Adrenal gland (tissue), 12 donors: Measurements from ENCODE around the gene CAPN5. TPM values are rescaled to one million over a fixed set of nuclear protein-coding genes. Genes with fewer than 3 reads are reported as not detected.

Experiments
- DNase-seq, 7 donors: peaks; one replicate each; pipeline ENCODE4 v3.0.0-alpha.2; 2019 to 2020
- H3K27ac ChIP-seq, 5 donors: fragments of 200-600 bp; sonication (generic) in 4 of 5; 1 replicate in 3 of 5; 2 replicates in 2 of 5; pipeline versions ENCODE4 v1.5.1 to v1.8.0; 2016 to 2020; ENCODE audit warnings: mild to moderate bottlenecking in 1 of 5
- H3K27me3 ChIP-seq: fragments of 200-600 bp; 2 replicates; pipeline ENCODE4 v1.8.0; 2021
- H3K36me3 ChIP-seq, 2 donors: fragments of 200-600 bp; replicated peaks in 1 of 2; 1 replicate in 1 of 2; 2 replicates in 1 of 2; pipeline versions ENCODE4 v1.5.1 to v1.8.0; 2018 to 2022
- H3K4me1 ChIP-seq, 2 donors: fragments of 200-600 bp; replicated peaks in 1 of 2; 1 replicate in 1 of 2; 2 replicates in 1 of 2; pipeline versions ENCODE4 v1.5.1 to v1.8.0; 2018 to 2021
- H3K4me3 ChIP-seq, 4 donors: fragments of 200-600 bp; sonication (generic) in 3 of 4; one replicate each; pipeline ENCODE4 v1.5.1; 2016 to 2018
- H3K9me3 ChIP-seq, 3 donors: fragments of 200-600 bp; sonication (generic) in 1 of 3; replicated peaks in 1 of 3; 1 replicate in 2 of 3; 2 replicates in 1 of 3; pipeline versions ENCODE4 v1.5.1 to v1.8.0; 2016 to 2021
- POLR2A ChIP-seq, 2 donors: fragments of 450-650 bp; IDR thresholded peaks; one replicate each; pipeline ENCODE4 v1.6.1; 2017; ENCODE audit warnings: antibody characterized with exemption in 2 of 2, mild to moderate bottlenecking in 2 of 2, moderate library complexity in 1 of 2
- WGBS, 4 donors: extraction: QIAGEN DNeasy Blood & Tissue Kit in 2 of 4; methylation state at CpG; one replicate each; pipeline versions ENCODE4 v1.1.5 to v1.1.7; 2013 to 2017; 5-methylcytosine and 5-hydroxymethylcytosine counted together
- intact Hi-C, 2 donors: fragments of 100-400 bp; cut with DNase I; formaldehyde crosslinking; loops; one replicate each; pipeline versions ENCODE4 v1.14.1 to v1.15.0; 2022 to 2023
- polyA plus RNA-seq, 3 donors: library from polyadenylated mRNA; stranded (reverse); fragments of 200-250 nt in 2 of 3; fragments of 350-450 nt in 1 of 3; fragmentation: Illumina TruSeq in 1 of 3; extraction: RNeasy Lipid Tissue Mini Kit (QIAGEN cat#74804) in 1 of 3; gene quantifications; one replicate each; pipeline ENCODE4 v1.2.3, GENCODE V29; 2013 to 2014
- total RNA-seq, 9 donors: library from RNA; depleted of rRNA in 4 of 9; stranded (reverse); fragments of >200 nt in 4 of 9; fragments of 120-200 nt in 1 of 9; fragmentation: NEBNext Ultra II Directional in 1 of 9; extraction: Animal tissue kit (Norgen Biotek cat#: 25700) in 1 of 9; gene quantifications; one replicate each; pipeline versions ENCODE4 v1.1.0 to v1.2.4, GENCODE V29; 2013 to 2023
- TF ChIP-seq, protein P1 (sequence below), 6 experiments: fragments of 450-650 bp in 4 of 6; fragments of 200-600 bp in 2 of 6; sonication (generic) in 1 of 6; IDR thresholded peaks; 1 replicate in 5 of 6; 2 replicates in 1 of 6; pipeline versions ENCODE4 v1.5.1 to v1.8.0; 2016 to 2021; ENCODE audit warnings: antibody characterized with exemption in 6 of 6, mild to moderate bottlenecking in 2 of 6, moderate library complexity in 1 of 6
- donor health status: healthy with polysubstance abuse.
- donor health status: Bipolar disorder and iron deficiency.
- donor health status: DM: yes; HTN: yes; CAD: no.
- donor health status: DM: no; HTN: no; CAD: no.
- donor health status: DM: no; HTN: no; CAD: no.
- donor health status: DM: yes; HTN: yes; CAD: no.

The CAPN5 gene
- total and polyA plus RNA-seq, 12 donors: 5.6 to 29.6 (median 18.4) TPM

DNA sequence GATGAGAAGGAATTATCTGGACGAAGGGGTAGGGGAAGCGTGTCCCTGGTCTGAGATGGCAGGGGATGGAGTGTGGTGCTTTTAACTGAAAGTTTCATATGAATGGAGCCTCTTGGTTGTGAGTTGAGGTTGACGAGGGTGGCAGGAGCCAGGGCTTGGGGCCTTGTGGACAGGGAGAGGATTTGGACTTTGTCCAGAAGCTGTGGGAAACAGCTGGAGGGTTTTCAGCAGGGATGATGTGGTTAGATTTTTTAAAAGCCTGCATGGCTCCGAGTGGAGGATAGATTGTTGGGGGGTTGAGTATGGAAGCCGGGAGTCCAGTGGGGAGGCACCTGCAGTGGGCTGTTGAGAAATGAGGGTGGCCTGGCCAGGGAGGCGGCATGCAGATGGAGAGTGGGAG is 86.1 kb downstream of the CAPN5 start:
- Histone ChIP-seq H3K4me1 (peaks cover 32 to 37% of the 10 kb centered on the region in 2 donors), H3K27me3 (no peaks in the 10 kb centered on the region), H3K36me3 (peaks cover 0 to 14% of the 10 kb centered on the region in 2 donors), H3K27ac (peak overlapping the region in 2 of 5 donors; percentile 41 to 65), H3K4me3 (no peak overlapping the region), H3K9me3 (no peaks in the 10 kb centered on the region)
- 66 to 76% (median 73%) methylated on average over 6 of the region's 6 CpGs for WGBS, 4 donors
- DNase-seq: no peak
- no peak for TF ChIP-seq POLR2A (IDR thresholded peaks at IDR 0.05)
- TF ChIP-seq, protein P1, sequence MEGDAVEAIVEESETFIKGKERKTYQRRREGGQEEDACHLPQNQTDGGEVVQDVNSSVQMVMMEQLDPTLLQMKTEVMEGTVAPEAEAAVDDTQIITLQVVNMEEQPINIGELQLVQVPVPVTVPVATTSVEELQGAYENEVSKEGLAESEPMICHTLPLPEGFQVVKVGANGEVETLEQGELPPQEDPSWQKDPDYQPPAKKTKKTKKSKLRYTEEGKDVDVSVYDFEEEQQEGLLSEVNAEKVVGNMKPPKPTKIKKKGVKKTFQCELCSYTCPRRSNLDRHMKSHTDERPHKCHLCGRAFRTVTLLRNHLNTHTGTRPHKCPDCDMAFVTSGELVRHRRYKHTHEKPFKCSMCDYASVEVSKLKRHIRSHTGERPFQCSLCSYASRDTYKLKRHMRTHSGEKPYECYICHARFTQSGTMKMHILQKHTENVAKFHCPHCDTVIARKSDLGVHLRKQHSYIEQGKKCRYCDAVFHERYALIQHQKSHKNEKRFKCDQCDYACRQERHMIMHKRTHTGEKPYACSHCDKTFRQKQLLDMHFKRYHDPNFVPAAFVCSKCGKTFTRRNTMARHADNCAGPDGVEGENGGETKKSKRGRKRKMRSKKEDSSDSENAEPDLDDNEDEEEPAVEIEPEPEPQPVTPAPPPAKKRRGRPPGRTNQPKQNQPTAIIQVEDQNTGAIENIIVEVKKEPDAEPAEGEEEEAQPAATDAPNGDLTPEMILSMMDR (IDR thresholded peaks at IDR 0.05): no peak
- intact Hi-C loops: no loop called here

DNA sequence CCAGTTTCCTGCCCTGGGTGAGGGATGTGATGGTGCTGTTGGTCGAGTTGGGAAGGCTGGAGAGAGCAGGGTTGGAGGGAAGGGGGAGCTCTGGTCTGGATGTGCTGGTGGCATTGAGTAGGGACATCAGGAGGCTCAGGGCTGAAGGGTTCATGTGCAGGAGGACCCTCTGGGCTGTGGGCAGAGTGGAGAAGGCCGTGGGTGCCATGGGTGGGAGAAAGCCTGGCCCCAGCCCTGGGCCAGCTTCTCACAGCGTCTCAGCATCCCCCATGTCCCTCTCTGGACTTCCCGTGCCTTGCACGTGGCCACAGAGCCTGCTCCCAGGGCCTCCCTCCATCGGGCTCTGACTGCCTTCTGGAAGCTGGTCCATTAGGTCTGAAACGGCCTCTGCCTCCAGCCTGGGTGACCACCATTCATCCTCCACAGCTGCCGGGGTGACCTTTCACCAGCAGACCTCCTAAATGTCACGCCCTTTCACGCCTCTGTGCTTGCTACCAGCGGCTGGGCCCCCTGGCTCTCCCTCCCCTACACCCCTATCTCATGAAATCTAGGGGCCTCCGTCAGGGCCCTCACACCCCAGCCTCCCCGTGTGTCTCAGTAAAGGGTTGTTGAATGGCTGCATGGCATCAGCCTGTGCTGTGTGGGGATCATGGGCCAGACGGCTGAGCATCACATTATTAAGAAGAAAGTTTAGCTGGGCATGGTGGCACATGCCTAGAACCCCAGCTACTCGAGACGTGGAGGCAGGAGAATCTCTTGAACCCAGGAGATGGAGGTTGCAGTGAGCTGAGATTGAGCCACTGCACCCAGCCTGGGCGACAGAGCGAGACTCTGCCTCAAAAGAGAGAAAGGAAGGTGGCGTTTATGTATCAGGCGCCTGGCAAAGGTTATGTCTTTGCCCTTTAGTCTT is 86.8 kb downstream of the CAPN5 start:
- Histone ChIP-seq H3K27me3 (no peaks in the 10 kb centered on the region), H3K4me3 (no peak overlapping the region), H3K36me3 (peaks cover 0 to 15% of the 10 kb centered on the region in 2 donors), H3K9me3 (no peaks in the 10 kb centered on the region), H3K4me1 (peaks cover 32 to 37% of the 10 kb centered on the region in 2 donors), H3K27ac (peak overlapping the region in 3 of 5 donors; percentile 30 to 78 (median 68))
- DNase-seq: no peak
- TF ChIP-seq, protein P1 (IDR thresholded peaks at IDR 0.05): no peak
- TF ChIP-seq POLR2A (IDR thresholded peaks at IDR 0.05): no peak
- intact Hi-C loops: no loop called here
- WGBS, 4 donors: 82 to 88% (median 86%) methylated on average over 19 to 20 of the region's 20 CpGs

DNA sequence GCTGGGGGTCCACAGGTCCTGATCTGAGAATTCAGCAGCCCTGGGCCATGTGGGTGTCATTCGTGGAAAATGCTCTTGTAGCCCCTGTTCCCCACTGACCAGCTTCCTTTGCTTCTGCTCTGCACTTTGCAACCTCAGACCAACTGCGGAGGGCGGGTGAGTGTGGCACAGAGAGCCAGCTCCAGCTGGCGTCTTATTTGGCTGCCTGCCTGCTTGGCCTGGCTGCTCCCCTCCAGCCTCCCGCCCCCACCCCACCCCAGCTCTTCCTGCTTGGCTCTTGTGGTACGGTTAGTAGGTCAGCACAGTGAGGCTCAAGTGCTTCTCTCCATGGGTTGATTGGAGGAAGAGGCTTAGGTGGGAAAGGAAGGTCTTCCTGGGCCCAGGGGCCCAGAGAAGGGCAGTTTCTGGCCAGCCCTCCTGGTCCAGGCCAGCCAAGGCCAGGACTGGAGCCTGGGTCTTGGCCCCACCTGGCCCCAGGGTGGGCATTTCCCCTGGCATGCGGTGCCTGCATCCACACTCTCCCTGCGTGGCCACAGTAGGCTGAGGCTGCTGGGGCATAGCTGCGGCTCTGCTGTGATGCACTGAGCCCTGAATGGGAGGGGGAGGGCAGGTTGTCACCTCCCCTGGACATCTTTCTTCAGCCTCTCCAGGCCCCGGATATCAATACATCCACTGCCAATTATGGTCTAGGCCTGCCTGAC is 87.8 kb downstream of the CAPN5 start:
- no peaks in the 10 kb centered on the region for H3K9me3 ChIP-seq
- peak; percentile 56 to 81 (median 73) for DNase-seq
- 13 to 36% (median 29%) methylated on average over 5 to 10 of the region's 10 CpGs for WGBS, 4 donors
- peak overlapping the region in 3 of 5 donors; percentile 30 to 78 (median 68) for H3K27ac ChIP-seq
- H3K27me3 ChIP-seq: no peaks in the 10 kb centered on the region
- H3K36me3 ChIP-seq: peaks cover 0 to 15% of the 10 kb centered on the region in 2 donors
- H3K4me3 ChIP-seq: no peak overlapping the region
- TF ChIP-seq POLR2A (IDR thresholded peaks at IDR 0.05): no peak
- TF ChIP-seq, protein P1 (IDR thresholded peaks at IDR 0.05): no peak
- intact Hi-C loops: no loop called here
- H3K4me1 ChIP-seq: peaks cover 32 to 37% of the 10 kb centered on the region in 2 donors

DNA sequence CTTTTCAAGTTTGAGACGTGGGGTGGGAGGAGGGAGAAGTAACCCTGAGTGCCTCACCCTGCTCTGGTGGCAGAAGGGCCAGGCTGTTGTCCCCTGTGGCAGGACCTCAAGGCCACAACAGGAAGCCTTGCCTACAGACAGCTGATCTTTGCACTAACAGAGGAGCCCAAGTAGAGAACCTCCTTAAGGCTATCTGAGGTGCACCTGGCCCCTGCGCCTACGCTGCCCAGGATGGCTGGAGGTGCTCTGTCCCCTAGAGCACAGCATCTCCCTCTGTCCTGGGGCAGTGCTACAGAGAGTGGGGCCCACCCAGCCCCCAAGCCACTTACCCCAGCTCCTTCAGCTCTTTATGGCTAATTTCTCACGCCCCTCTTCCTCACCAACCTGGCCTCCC is 88.3 kb downstream of the CAPN5 start:
- TF ChIP-seq, protein P1 (IDR thresholded peaks at IDR 0.05): no peak
- no peak for TF ChIP-seq POLR2A (IDR thresholded peaks at IDR 0.05)
- Histone ChIP-seq H3K36me3 (peaks cover 0 to 15% of the 10 kb centered on the region in 2 donors), H3K4me3 (no peak overlapping the region), H3K27me3 (no peaks in the 10 kb centered on the region), H3K9me3 (no peaks in the 10 kb centered on the region), H3K27ac (no peak overlapping the region), H3K4me1 (peaks cover 32 to 37% of the 10 kb centered on the region in 2 donors)
- intact Hi-C loops: no loop called here
- 94 to 100% (median 96%) methylated on average over 2 to 3 of the region's 4 CpGs for WGBS, 4 donors
- peak in 1 of 7 donors; percentile 32 for DNase-seq
